Measurements from ENCODE around the gene TNS1.

DNA sequence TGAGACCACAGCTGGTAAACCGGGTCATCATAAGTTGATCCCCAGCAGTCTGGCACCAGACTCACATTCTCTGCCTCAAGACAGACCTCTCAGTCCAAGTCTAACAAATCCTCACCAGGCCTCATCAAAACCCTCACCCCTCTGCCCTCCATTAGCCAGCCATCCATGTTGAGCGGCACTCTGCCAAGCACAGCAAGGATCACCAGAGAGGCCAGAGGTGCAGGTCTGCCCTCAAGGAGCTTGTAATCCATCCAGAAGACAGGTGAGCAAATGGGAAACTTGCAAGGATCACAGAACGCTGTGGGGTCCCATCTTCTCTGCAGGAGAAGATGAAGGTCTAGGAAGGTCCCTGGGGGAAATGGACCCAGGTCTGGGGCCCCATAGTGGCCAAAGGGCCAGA is 63.6 kb downstream of the TNS1 start:
- TF ChIP-seq, protein P1, sequence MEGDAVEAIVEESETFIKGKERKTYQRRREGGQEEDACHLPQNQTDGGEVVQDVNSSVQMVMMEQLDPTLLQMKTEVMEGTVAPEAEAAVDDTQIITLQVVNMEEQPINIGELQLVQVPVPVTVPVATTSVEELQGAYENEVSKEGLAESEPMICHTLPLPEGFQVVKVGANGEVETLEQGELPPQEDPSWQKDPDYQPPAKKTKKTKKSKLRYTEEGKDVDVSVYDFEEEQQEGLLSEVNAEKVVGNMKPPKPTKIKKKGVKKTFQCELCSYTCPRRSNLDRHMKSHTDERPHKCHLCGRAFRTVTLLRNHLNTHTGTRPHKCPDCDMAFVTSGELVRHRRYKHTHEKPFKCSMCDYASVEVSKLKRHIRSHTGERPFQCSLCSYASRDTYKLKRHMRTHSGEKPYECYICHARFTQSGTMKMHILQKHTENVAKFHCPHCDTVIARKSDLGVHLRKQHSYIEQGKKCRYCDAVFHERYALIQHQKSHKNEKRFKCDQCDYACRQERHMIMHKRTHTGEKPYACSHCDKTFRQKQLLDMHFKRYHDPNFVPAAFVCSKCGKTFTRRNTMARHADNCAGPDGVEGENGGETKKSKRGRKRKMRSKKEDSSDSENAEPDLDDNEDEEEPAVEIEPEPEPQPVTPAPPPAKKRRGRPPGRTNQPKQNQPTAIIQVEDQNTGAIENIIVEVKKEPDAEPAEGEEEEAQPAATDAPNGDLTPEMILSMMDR (IDR thresholded peaks at IDR 0.05), result no peak
- TF ChIP-seq EZH2 (IDR thresholded peaks at IDR 0.05) (no peak), EZH2phosphoT487 (IDR thresholded peaks at IDR 0.05) (no peak)
